ENCODE measurements around the gene SLC9A5.

GRCh38 chr16:67242138-67242730, 6.5 kb upstream of the SLC9A5 start:
- TF ChIP-seq CTCF (IDR thresholded peaks at IDR 0.05; ENCODE audit: low read length) (no peak), EZH2 (IDR thresholded peaks at IDR 0.05; ENCODE audit: borderline replicate concordance, low read length) (no peak)
